Esophagus squamous epithelium (tissue), 4 donors: Measurements from ENCODE around the gene EIF2AK3.

Source experiments
- CTCF ChIP-seq, 6 experiments: fragments of 450-650 bp in 4 of 6; fragments of 200-600 bp in 2 of 6; sonication (generic) in 2 of 6; IDR thresholded peaks; one replicate each; pipeline ENCODE4 v1.5.1; 2016 to 2019; ENCODE audit warnings: antibody characterized with exemption in 6 of 6, mild to moderate bottlenecking in 4 of 6, moderate library complexity in 4 of 6
- POLR2A ChIP-seq, 4 donors: fragments of 450-650 bp; IDR thresholded peaks; one replicate each; pipeline ENCODE4 v1.6.1; 2017; ENCODE audit warnings: antibody characterized with exemption in 4 of 4, mild to moderate bottlenecking in 4 of 4, moderate library complexity in 3 of 4

- TF ChIP-seq CTCF (IDR thresholded peaks at IDR 0.05) (peak in 4 of 6 experiments; percentile 23 to 53 (median 34)), POLR2A (IDR thresholded peaks at IDR 0.05) (peak in 3 of 4 donors; percentile 94 to 99 (median 95))
Measured at GRCh38 chr2:88627055-88627855, at the start of gene EIF2AK3.
